Testis (tissue), 5 donors: Measurements from ENCODE around the gene SPRED3. TPM values are rescaled to one million over a fixed set of nuclear protein-coding genes. Genes with fewer than 3 reads are reported as not detected.
"Not testable (repeated sequence)": the region's sequence is repeated elsewhere in the genome, so short reads cannot be mapped to it uniquely, and the experiment has no call there.

ENCODE experiments used
- DNase-seq: peaks from one replicate; pipeline ENCODE4 v3.0.0-alpha.2; 2019
- H3K27ac ChIP-seq, 2 donors: fragments of 200-600 bp; sonication (generic); one replicate each; pipeline ENCODE4 v1.5.1; 2019
- H3K27me3 ChIP-seq: fragments of 200-600 bp; sonication (generic); one replicate; pipeline ENCODE4 v1.5.1; 2019
- H3K36me3 ChIP-seq: fragments of 200-600 bp; sonication (generic); one replicate; pipeline ENCODE4 v1.5.1; 2017; ENCODE audit warnings: low read depth; ENCODE audit errors: missing control alignments
- H3K4me1 ChIP-seq: fragments of 200-600 bp; sonication (generic); one replicate; pipeline ENCODE4 v1.5.1; 2019
- H3K4me3 ChIP-seq, 2 donors: fragments of 200-600 bp; sonication (generic); one replicate each; pipeline ENCODE4 v1.5.1; 2017 to 2019
- H3K9me3 ChIP-seq: fragments of 200-600 bp; sonication (generic); one replicate; pipeline ENCODE4 v1.5.1; 2017
- CTCF ChIP-seq, 3 experiments: fragments of 450-650 bp in 2 of 3; fragments of 200-600 bp in 1 of 3; sonication (generic) in 1 of 3; IDR thresholded peaks; one replicate each; pipeline ENCODE4 v1.5.1; 2016 to 2019; ENCODE audit warnings: antibody characterized with exemption in 3 of 3, mild to moderate bottlenecking in 2 of 3, moderate library complexity in 1 of 3
- POLR2A ChIP-seq: fragments of 450-650 bp; IDR thresholded peaks from one replicate; pipeline ENCODE4 v1.6.1; 2017; ENCODE audit warnings: antibody characterized with exemption, mild to moderate bottlenecking, moderate library complexity
- WGBS, 2 donors: methylation state at CpG; one replicate each; pipeline ENCODE4 v1.1.5; 2018; 5-methylcytosine and 5-hydroxymethylcytosine counted together
- intact Hi-C: fragments of 100-400 bp; cut with DNase I; formaldehyde crosslinking; loops from one replicate; pipeline ENCODE4 v1.15.1; 2023; ENCODE audit warnings: low total_unique reads
- long read RNA-seq, 2 donors: transcript quantifications; one replicate each; lab custom pipeline, GENCODE V29; 2026
- polyA plus RNA-seq: library from polyadenylated mRNA; stranded (reverse); fragments of 350-450 nt; fragmentation: Illumina TruSeq; extraction: RNeasy Lipid Tissue Mini Kit (QIAGEN cat#74804); gene quantifications from one replicate; pipeline ENCODE4 v1.2.3, GENCODE V29; 2014; ENCODE audit warnings: low read depth, low replicate concordance; ENCODE audit not compliant: insufficient read depth
- total RNA-seq, 2 donors: library from RNA; depleted of rRNA; stranded (reverse); fragments of >200 nt; gene quantifications; one replicate each; pipeline ENCODE4 v1.2.3, GENCODE V29; 2016

Gene SPRED3
- total RNA-seq (1 to 10 TPM; 2.2 to 2.6 TPM), polyA plus RNA-seq (1.7 TPM)
- long read RNA-seq, donor 1: 0 reads
- long read RNA-seq, donor 2: 0 reads

- H3K27ac ChIP-seq: peak within 1 kb of the TSS in 1 of 2 donors; percentile 37
- peaks cover 23% of the 10 kb centered on the region for H3K4me1 ChIP-seq
- H3K27me3 ChIP-seq: no peaks in the 10 kb centered on the region
- WGBS, 2 donors: 1% methylated on average over 22 to 46 of the region's 46 CpGs
- peak; percentile 56 for DNase-seq
- TF ChIP-seq CTCF (IDR thresholded peaks at IDR 0.05) (no peak), POLR2A (no peak)
- no peaks in the 10 kb centered on the region for H3K9me3 ChIP-seq
- peak within 1 kb of the TSS; percentile 35 to 57 for H3K4me3 ChIP-seq
- no peaks in the 10 kb centered on the region for H3K36me3 ChIP-seq
- intact Hi-C loops: no loop called here
These were observed at the start of gene SPRED3 for GRCh38 chr19:38388349-38389100. SPRED3 (plus strand) TSS chr19:38388697; CDS start chr19:38390303, 1,606 bp downstream.

- DNase-seq, H3K4me1 ChIP-seq, H3K27ac ChIP-seq, H3K4me3 ChIP-seq, H3K9me3 ChIP-seq, H3K27me3 ChIP-seq, H3K36me3 ChIP-seq, intact Hi-C loops: not testable (repeated sequence)
- WGBS, 2 donors: 70 to 73% methylated on average over 4 of the region's 4 CpGs
These were observed 49.5 kb upstream of the SPRED3 start for GRCh38 chr19:38339011-38339410.

- TF ChIP-seq CTCF (IDR thresholded peaks at IDR 0.05): no peak
- TF ChIP-seq POLR2A: no peak
- H3K36me3 ChIP-seq: no peaks in the 10 kb centered on the region
- no peak overlapping the region for H3K27ac ChIP-seq
- H3K4me3 ChIP-seq: no peak overlapping the region
- 82 to 92% methylated on average over 2 of the region's 2 CpGs for WGBS, 2 donors
- intact Hi-C loops: no loop called here
- H3K4me1 ChIP-seq: peaks cover 4% of the 10 kb centered on the region
- H3K27me3 ChIP-seq: no peaks in the 10 kb centered on the region
- DNase-seq: no peak
- H3K9me3 ChIP-seq: no peaks in the 10 kb centered on the region
These were observed 47.6 kb upstream of the SPRED3 start for GRCh38 chr19:38340927-38341326.

GRCh38 chr19:38346837-38347236, 41.7 kb upstream of the SPRED3 start:
- H3K4me1 ChIP-seq: no peaks in the 10 kb centered on the region
- intact Hi-C loops: no loop called here
- H3K27ac ChIP-seq: no peak overlapping the region
- H3K27me3 ChIP-seq: no peaks in the 10 kb centered on the region
- no peak overlapping the region for H3K4me3 ChIP-seq
- H3K36me3 ChIP-seq: no peaks in the 10 kb centered on the region
- WGBS, 2 donors: 90% methylated on average over 4 of the region's 4 CpGs
- TF ChIP-seq POLR2A (no peak), CTCF (IDR thresholded peaks at IDR 0.05) (no peak)
- no peaks in the 10 kb centered on the region for H3K9me3 ChIP-seq
- DNase-seq: no peak

- WGBS, 2 donors: 76 to 79% methylated on average over 3 of the region's 3 CpGs
- H3K27ac ChIP-seq: no peak overlapping the region
- no peak for DNase-seq
- H3K4me3 ChIP-seq: no peak overlapping the region
- no peaks in the 10 kb centered on the region for H3K4me1 ChIP-seq
- no peaks in the 10 kb centered on the region for H3K27me3 ChIP-seq
- intact Hi-C loops: no loop called here
- no peak for TF ChIP-seq CTCF (IDR thresholded peaks at IDR 0.05)
- TF ChIP-seq POLR2A: no peak
- H3K36me3 ChIP-seq: no peaks in the 10 kb centered on the region
- no peaks in the 10 kb centered on the region for H3K9me3 ChIP-seq
These were observed 37.6 kb upstream of the SPRED3 start for GRCh38 chr19:38350883-38351282.
